ENCODE results near the gene MOCOS.

DNA sequence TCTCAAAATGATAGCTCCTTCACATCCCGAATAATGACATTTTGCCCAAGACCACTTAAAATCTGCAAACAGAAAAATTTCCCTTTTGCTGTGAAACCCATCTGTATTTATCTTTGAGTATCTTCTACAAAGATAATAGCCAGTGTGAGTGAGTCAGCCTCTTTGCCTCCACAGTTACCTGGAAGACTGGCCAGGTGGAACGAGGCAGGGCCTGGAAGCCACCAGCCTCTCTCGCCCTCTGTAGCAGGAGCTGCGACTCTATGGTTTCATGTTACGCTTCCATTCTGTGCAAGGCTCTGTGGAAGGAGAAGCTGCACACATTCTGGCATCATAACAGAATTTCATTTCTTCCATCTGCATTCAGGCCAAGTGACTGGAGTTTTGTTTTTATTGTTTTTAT lies 48.1 kb upstream of the MOCOS start:
- TF ChIP-seq, protein P1, sequence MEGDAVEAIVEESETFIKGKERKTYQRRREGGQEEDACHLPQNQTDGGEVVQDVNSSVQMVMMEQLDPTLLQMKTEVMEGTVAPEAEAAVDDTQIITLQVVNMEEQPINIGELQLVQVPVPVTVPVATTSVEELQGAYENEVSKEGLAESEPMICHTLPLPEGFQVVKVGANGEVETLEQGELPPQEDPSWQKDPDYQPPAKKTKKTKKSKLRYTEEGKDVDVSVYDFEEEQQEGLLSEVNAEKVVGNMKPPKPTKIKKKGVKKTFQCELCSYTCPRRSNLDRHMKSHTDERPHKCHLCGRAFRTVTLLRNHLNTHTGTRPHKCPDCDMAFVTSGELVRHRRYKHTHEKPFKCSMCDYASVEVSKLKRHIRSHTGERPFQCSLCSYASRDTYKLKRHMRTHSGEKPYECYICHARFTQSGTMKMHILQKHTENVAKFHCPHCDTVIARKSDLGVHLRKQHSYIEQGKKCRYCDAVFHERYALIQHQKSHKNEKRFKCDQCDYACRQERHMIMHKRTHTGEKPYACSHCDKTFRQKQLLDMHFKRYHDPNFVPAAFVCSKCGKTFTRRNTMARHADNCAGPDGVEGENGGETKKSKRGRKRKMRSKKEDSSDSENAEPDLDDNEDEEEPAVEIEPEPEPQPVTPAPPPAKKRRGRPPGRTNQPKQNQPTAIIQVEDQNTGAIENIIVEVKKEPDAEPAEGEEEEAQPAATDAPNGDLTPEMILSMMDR (IDR thresholded peaks at IDR 0.05 in 4 of 5, conservative IDR thresholded peaks at IDR 0.05 in 1 of 5) = no peak
- no peak for TF ChIP-seq POLR2A (IDR thresholded peaks at IDR 0.05)
